Mesodermal cell (in vitro differentiated cells): ENCODE measurements around the gene ELMO1.

Experiments
- H3K27ac ChIP-seq: 2 replicates; pipeline ENCODE4 v1.7.0; 2013; ENCODE audit warnings: mild to moderate bottlenecking, low read depth, low read length, moderate library complexity; ENCODE audit not compliant: severe bottlenecking
- H3K36me3 ChIP-seq: 2 replicates; pipeline ENCODE4 v1.7.1; 2013; ENCODE audit warnings: mild to moderate bottlenecking, low read length, moderate library complexity; ENCODE audit not compliant: control insufficient read depth, insufficient read depth
- H3K4me1 ChIP-seq: one replicate; pipeline ENCODE4 v1.7.1; 2013; ENCODE audit warnings: mild to moderate bottlenecking, low read length; ENCODE audit not compliant: insufficient read depth, control insufficient read depth, poor library complexity, severe bottlenecking
- H3K4me3 ChIP-seq: 2 replicates; pipeline ENCODE4 v1.7.0; 2013; ENCODE audit warnings: low read length, control low read depth, mild to moderate bottlenecking; ENCODE audit not compliant: insufficient read depth, poor library complexity, severe bottlenecking; ENCODE audit errors: extremely low read depth
- H3K9me3 ChIP-seq: 2 replicates; pipeline ENCODE4 v1.7.1; 2013; ENCODE audit warnings: mild to moderate bottlenecking, low read length, moderate library complexity; ENCODE audit not compliant: control insufficient read depth
- WGBS, 2 experiments: methylation state at CpG; one replicate each; pipeline ENCODE4 v1.1.5; 2013; ENCODE audit warnings: missing lambda C conversion rate in 2 of 2; ENCODE audit not compliant: insufficient coverage in 2 of 2; 5-methylcytosine and 5-hydroxymethylcytosine counted together

ELMO1 gene

GRCh38 chr7:37040330-37040729 is 408.3 kb downstream of the ELMO1 start:
- Histone ChIP-seq H3K4me3 (no peak overlapping the region), H3K4me1 (no peaks in the 10 kb centered on the region), H3K27ac (no peak overlapping the region), H3K36me3 (no peaks in the 10 kb centered on the region), H3K9me3 (no peaks in the 10 kb centered on the region)
- WGBS, 2 experiments: 100% methylated on average over 1 of the region's 4 CpGs

- Histone ChIP-seq H3K4me3 (no peak overlapping the region), H3K27ac (no peak overlapping the region), H3K36me3 (no peaks in the 10 kb centered on the region), H3K9me3 (no peaks in the 10 kb centered on the region), H3K4me1 (no peaks in the 10 kb centered on the region)
- WGBS, 2 experiments: no CpG with 5 or more reads among the region's 3 CpGs
Measured at GRCh38 chr7:37039131-37039749, 409.4 kb downstream of the ELMO1 start.

GRCh38 chr7:37038706-37039105 is 410.0 kb downstream of the ELMO1 start:
- H3K4me1 ChIP-seq: no peaks in the 10 kb centered on the region
- H3K36me3 ChIP-seq: no peaks in the 10 kb centered on the region
- no peak overlapping the region for H3K27ac ChIP-seq
- H3K4me3 ChIP-seq: no peak overlapping the region
- no peaks in the 10 kb centered on the region for H3K9me3 ChIP-seq

- Histone ChIP-seq H3K27ac (no peak overlapping the region), H3K4me1 (peaks cover 12% of the 10 kb centered on the region), H3K4me3 (no peak overlapping the region), H3K9me3 (no peaks in the 10 kb centered on the region), H3K36me3 (no peaks in the 10 kb centered on the region)
- WGBS, 2 experiments: 89 to 95% methylated on average over 3 to 5 of the region's 5 CpGs
Measured at GRCh38 chr7:37037286-37037685, 411.4 kb downstream of the ELMO1 start.

- Histone ChIP-seq H3K4me1 (peaks cover 25% of the 10 kb centered on the region), H3K27ac (no peak overlapping the region), H3K36me3 (no peaks in the 10 kb centered on the region), H3K4me3 (no peak overlapping the region), H3K9me3 (no peaks in the 10 kb centered on the region)
Measured at GRCh38 chr7:37035631-37036030, 413.0 kb downstream of the ELMO1 start.

GRCh38 chr7:37033141-37033540 is 415.5 kb downstream of the ELMO1 start:
- 96 to 100% methylated on average over 1 to 4 of the region's 8 CpGs for WGBS, 2 experiments
- Histone ChIP-seq H3K27ac (peak overlapping the region; percentile 96), H3K9me3 (no peaks in the 10 kb centered on the region), H3K4me3 (no peak overlapping the region), H3K36me3 (no peaks in the 10 kb centered on the region), H3K4me1 (peaks cover 29% of the 10 kb centered on the region)

- Histone ChIP-seq H3K27ac (peak overlapping the region; percentile 96), H3K9me3 (no peaks in the 10 kb centered on the region), H3K4me1 (peaks cover 29% of the 10 kb centered on the region), H3K4me3 (no peak overlapping the region), H3K36me3 (no peaks in the 10 kb centered on the region)
- WGBS, 2 experiments: 89 to 94% methylated on average over 4 of the region's 4 CpGs
Measured at GRCh38 chr7:37032258-37032601, 416.4 kb downstream of the ELMO1 start.

- WGBS, 2 experiments: 25 to 65% methylated on average over 3 of the region's 9 CpGs
- no peak overlapping the region for H3K4me3 ChIP-seq
- H3K9me3 ChIP-seq: no peaks in the 10 kb centered on the region
- H3K4me1 ChIP-seq: peaks cover 29% of the 10 kb centered on the region
- H3K36me3 ChIP-seq: no peaks in the 10 kb centered on the region
- peak overlapping the region; percentile 96 for H3K27ac ChIP-seq
Measured at GRCh38 chr7:37031571-37032257, 416.9 kb downstream of the ELMO1 start.

- Histone ChIP-seq H3K9me3 (no peaks in the 10 kb centered on the region), H3K36me3 (no peaks in the 10 kb centered on the region), H3K4me3 (no peak overlapping the region), H3K27ac (no peak overlapping the region), H3K4me1 (peaks cover 29% of the 10 kb centered on the region)
- WGBS, 2 experiments: 100% methylated on average over 3 of the region's 5 CpGs
Measured at GRCh38 chr7:37028909-37029440, 419.7 kb downstream of the ELMO1 start.

GRCh38 chr7:37027557-37028341 is 420.9 kb downstream of the ELMO1 start:
- 86 to 100% methylated on average over 1 to 2 of the region's 6 CpGs for WGBS, 2 experiments
- no peak overlapping the region for H3K27ac ChIP-seq
- H3K36me3 ChIP-seq: no peaks in the 10 kb centered on the region
- H3K4me3 ChIP-seq: no peak overlapping the region
- no peaks in the 10 kb centered on the region for H3K9me3 ChIP-seq
- H3K4me1 ChIP-seq: peaks cover 21% of the 10 kb centered on the region

- 71 to 92% methylated on average over 1 of the region's 1 CpG for WGBS, 2 experiments
- Histone ChIP-seq H3K4me3 (no peak overlapping the region), H3K27ac (no peak overlapping the region), H3K9me3 (no peaks in the 10 kb centered on the region), H3K4me1 (peaks cover 15% of the 10 kb centered on the region), H3K36me3 (no peaks in the 10 kb centered on the region)
Measured at GRCh38 chr7:37027104-37027503, 421.6 kb downstream of the ELMO1 start.
